IPS-11a (cell line): ENCODE results near the gene KRT9.
"Not testable (repeated sequence)": the region's sequence is repeated elsewhere in the genome, so short reads cannot be mapped to it uniquely, and the experiment has no call there.

Experiments used
- H3K4me3 ChIP-seq: one replicate; pipeline ENCODE4 v1.5.1; 2013; ENCODE audit warnings: low read depth, low read length, control low read depth

The KRT9 gene, protein sequence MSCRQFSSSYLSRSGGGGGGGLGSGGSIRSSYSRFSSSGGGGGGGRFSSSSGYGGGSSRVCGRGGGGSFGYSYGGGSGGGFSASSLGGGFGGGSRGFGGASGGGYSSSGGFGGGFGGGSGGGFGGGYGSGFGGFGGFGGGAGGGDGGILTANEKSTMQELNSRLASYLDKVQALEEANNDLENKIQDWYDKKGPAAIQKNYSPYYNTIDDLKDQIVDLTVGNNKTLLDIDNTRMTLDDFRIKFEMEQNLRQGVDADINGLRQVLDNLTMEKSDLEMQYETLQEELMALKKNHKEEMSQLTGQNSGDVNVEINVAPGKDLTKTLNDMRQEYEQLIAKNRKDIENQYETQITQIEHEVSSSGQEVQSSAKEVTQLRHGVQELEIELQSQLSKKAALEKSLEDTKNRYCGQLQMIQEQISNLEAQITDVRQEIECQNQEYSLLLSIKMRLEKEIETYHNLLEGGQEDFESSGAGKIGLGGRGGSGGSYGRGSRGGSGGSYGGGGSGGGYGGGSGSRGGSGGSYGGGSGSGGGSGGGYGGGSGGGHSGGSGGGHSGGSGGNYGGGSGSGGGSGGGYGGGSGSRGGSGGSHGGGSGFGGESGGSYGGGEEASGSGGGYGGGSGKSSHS

GRCh38 chr17:41571561-41572434, at the start of gene KRT9:
Gene KRT9 (minus strand): TSS chr17:41572059. CDS start chr17:41571992, 67 bp downstream.
- H3K4me3 ChIP-seq, result no peak within 1 kb of the TSS

DNA sequence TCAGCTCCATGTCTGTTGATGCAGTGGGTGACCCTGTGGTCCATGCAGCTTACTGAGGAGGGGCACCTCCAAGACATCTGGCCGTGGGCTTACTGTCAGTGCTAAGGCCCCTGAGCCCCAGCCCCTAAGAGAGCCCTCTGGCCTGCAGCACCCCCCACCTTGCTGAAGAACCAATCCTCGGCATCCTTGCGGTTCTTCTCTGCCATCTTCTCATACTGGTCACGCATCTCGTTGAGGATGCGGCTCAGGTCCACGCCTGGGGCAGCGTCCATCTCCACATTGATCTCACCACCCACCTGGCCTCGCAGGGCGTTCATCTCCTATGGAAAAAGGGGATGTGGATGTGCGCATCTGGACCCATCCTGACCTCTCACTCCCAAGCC, 49.6 kb upstream of the KRT9 start:
- H3K4me3 ChIP-seq, result not testable (repeated sequence)

DNA sequence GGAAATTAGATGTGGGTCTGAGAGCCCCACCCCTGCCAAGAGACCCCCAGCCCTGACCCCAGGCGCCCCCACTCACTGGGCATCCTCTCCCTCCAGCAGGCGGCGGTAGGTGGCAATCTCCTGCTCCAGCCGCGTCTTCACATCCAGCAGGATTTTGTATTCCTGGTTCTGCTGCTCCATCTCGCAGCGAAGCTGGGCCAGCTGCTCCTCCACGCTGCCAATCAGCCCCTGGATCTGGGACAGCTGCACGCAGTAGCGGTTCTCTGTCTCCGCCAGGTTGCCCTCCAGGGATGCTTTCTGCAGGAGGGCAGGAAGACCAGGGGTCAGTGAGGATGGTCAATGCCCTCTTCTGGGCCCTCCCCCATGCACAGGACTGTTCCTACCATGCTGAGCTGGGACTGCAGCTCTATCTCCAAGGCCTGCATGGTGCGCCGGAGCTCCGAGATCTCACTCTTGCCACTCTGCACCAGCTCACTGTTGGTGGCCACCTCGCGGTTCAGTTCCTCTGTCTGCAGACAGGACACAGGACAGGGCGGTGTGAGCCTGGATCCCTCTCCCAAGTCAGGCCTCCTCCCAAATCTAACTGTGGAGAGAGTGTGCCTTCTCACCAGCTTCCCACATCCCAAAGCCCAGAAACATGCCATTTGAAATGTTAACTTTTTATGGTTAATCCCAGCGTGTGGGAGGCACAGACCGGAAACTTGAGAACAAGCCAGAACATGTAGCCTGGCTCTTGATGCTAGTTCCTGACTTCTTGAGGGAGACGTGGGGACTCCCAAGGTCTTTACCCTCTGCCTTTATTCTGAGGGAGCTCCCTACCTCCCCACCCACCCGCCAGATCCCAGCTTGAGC, 49.0 kb upstream of the KRT9 start:
- no peak overlapping the region for H3K4me3 ChIP-seq

- H3K4me3 ChIP-seq, result not testable (repeated sequence)
Measured at GRCh38 chr17:41619927-41620582, 48.2 kb upstream of the KRT9 start.

DNA sequence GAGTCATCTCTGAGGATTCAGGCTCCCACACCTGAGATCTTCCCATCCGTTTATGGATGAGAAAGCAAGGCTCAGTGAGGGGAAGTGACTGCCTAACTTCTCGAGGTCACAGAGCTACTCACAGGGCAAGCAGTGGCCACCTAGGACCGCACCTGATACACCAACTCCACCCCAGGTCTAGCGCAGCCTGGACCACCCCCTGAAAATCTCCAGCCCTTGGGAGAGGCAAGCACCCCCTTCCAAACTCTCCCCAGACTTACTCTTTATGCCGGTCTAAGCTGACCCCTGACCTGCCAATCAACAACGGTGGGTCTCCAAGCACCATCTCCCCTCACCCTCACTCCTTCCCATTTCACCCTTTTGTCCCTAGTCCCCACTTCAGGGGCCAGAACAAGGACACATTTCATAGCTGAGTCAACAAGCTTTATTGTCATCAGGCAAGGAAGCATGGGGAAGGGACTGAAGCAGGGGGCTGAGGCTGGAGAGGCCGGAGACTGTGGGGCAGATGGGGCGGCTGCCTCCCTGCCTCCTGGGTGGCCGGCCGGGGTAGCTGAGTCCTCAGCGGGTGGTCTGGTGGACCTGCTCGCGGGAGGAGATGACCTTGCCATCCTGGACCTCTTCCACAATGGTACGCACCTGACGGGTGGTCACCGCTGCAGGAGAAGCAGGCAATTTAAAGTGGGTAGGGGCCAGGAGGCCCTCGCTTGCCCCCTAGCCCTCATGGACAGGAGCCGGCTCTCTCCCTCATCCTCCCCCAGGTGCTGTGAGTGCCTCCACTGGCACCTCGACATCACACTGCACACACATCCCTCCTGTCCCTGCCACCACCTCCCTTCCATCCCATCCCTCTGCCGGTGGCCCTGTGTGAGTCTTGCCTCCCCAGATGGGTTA, 47.4 kb upstream of the KRT9 start:
- no peak overlapping the region for H3K4me3 ChIP-seq

- no peak overlapping the region for H3K4me3 ChIP-seq
Measured at GRCh38 chr17:41618341-41619035, 46.6 kb upstream of the KRT9 start.

- no peak overlapping the region for H3K4me3 ChIP-seq
Measured at GRCh38 chr17:41617698-41618097, 45.8 kb upstream of the KRT9 start.

DNA sequence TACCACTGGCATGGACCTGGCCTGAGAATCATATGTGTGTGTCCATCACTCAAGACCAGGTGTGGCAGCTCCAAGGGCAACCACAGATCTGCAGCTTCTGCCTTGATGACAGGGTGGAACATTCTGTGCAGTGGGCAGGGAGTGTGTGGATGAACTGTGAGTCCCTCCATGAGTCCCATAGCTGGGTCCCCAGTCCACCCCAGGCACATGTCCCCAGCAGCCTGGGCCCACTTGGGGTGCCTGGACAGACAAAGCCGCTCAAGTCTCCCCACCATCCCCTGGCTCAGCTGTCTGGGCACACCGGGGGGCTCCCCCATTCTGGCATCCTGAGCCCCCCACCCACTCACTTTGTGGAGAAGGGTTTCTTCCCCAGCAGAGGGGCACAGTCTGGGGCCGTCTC, 45.3 kb upstream of the KRT9 start:
- no peak overlapping the region for H3K4me3 ChIP-seq

DNA sequence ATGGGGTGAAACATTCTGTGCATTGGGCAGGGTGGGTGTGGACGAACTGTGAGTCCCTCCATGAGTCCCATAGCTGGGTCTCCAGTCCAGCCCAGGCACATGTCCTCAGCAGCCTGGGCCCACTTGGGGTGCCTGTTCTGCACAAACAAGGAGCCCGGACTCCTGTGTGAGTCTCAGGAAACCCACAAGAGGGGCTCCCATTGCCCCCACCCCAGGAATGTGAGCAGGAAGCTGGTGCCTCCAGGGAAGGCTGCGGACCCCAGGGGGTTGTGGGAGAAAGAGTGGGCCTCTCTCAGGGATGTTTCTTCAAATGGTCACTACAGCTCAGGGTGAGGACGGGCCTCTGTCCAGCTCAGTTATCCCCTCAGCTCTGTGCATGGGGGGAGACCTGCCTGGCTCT, 44.6 kb upstream of the KRT9 start:
- not testable (repeated sequence) for H3K4me3 ChIP-seq

GRCh38 chr17:41615454-41615853, 43.6 kb upstream of the KRT9 start:
- no peak overlapping the region for H3K4me3 ChIP-seq

DNA sequence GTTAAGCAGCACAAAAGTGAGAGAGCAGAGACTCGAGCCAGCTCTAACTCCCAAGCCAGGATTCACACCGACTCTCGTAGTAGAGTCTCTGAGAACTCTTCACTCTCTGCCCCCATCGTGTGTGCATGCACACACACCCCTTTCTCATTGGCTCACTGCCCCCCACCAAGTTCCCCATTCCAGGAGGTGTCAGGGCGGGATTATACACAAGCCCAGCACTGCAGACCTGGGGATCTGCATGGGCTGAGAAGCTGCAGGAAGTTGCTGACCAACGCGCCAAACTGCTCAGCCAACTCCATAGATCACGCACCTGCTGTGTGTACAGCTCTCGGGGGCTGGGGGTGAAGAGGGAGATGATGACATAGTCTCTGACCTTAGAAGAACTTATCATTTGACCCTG, 42.9 kb upstream of the KRT9 start:
- H3K4me3 ChIP-seq, result not testable (repeated sequence)

- H3K4me3 ChIP-seq, result no peak overlapping the region
Measured at GRCh38 chr17:41614098-41614497, 42.2 kb upstream of the KRT9 start.

DNA sequence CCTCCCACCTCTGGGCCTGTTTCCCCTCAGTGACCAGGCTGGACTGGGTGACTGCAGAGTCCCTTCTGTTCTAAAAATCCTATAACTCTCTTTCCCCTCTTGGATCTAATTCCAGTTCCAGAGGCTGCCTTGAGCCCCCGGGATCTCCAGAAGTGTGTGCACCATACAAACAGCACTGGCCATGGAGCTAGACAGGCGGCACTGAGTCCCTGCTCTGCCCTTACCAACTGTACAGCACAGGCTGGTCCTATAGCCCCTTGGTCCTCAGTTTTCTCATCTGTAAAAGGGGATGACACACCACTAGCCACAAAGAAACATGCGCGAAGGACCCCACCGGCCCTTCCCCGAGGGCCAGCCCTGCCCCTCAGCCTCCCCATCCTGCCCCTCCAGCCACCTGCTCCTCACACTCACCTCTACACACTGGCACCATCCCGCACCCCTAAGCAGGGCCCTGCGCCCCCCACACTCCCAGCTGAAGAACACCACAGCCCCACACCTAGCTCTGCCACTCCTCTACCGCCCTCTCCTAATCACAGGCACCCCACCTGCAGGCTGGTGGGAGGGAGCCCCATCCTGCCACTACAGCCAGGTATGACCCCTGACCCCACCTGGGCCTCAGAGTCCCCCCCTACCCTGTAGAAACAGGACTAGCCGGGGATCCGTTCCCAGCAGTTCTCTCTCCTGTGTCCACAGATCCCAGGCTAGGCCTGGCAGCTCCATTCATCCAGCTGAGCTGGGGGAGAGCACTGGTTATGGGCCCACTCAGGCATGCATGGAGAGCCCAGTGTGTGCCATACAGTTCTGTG, 41.6 kb upstream of the KRT9 start:
- no peak overlapping the region for H3K4me3 ChIP-seq

- not testable (repeated sequence) for H3K4me3 ChIP-seq
Measured at GRCh38 chr17:41612376-41613160, 40.7 kb upstream of the KRT9 start, which contains the start of gene KRT16. Gene KRT16 (minus strand): TSS chr17:41612767. CDS start chr17:41612688, 79 bp downstream.

DNA sequence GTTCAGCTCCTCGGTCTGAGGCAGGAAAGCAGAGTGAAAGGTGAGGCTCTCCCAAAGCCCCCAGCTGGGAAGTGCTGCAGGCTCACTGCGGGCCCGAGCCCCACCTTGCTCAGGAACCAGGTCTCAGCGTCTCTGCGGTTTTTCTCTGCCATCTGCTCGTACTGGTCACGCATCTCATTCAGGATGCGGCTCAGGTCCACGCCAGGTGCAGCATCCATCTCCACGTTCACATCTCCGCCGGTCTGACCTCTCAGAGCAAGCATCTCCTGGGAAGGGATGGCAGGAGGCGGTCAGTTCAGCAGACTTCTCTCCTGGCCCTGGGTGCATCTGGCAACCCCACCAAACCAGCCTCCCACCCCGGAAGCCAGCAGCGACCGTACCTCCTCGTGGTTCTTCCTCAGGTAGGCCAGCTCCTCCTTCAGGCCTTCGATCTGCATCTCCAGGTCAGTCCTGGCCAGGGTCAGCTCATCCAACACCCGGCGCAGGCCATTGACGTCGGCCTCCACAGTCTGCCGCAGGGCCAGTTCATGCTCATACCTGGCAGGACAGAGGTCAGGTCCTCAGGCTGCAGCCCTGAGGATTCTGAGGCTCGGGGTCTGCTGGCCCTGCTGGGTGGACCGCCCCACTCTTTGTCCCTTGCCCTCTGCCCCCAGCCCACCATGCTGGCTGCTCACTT, 39.2 kb upstream of the KRT9 start:
- no peak overlapping the region for H3K4me3 ChIP-seq

- not testable (repeated sequence) for H3K4me3 ChIP-seq
Measured at GRCh38 chr17:41610061-41610517, 38.2 kb upstream of the KRT9 start.
